H9 (cell line): ENCODE measurements around the gene TMEM132C. TPM values are rescaled to one million over a fixed set of nuclear protein-coding genes. Genes with fewer than 3 reads are reported as not detected.

ENCODE experiments used
- DNase-seq: peaks from one replicate; pipeline ENCODE4 v3.0.0-alpha.2; 2017
- H2AFZ ChIP-seq: one replicate; pipeline ENCODE4 v1.6.1; 2013; ENCODE audit warnings: mild to moderate bottlenecking, low read length, control low read depth, moderate library complexity
- H2AK5ac ChIP-seq: 2 replicates; pipeline ENCODE4 v1.6.1; 2013; ENCODE audit warnings: low read length, control low read depth, mixed read lengths; ENCODE audit not compliant: insufficient read length
- H2BK120ac ChIP-seq: one replicate; pipeline ENCODE4 v1.6.1; 2013; ENCODE audit warnings: low read depth, mild to moderate bottlenecking, low read length, control low read depth, inconsistent platforms; ENCODE audit not compliant: poor library complexity, severe bottlenecking
- H2BK12ac ChIP-seq: 2 replicates; pipeline ENCODE4 v1.6.1; 2013; ENCODE audit warnings: low read length, control low read depth, mixed read lengths, low read depth; ENCODE audit not compliant: insufficient read length
- H2BK15ac ChIP-seq: 2 replicates; pipeline ENCODE4 v1.6.1; 2013; ENCODE audit warnings: low read depth, low read length, control low read depth
- H2BK20ac ChIP-seq: one replicate; pipeline ENCODE4 v1.6.1; 2013; ENCODE audit warnings: low read depth, mild to moderate bottlenecking, low read length, control low read depth, inconsistent platforms; ENCODE audit not compliant: poor library complexity, severe bottlenecking
- H2BK5ac ChIP-seq: 2 replicates; pipeline ENCODE4 v1.6.1; 2013; ENCODE audit warnings: low read length, control low read depth, mixed read lengths; ENCODE audit not compliant: insufficient read length
- H3K14ac ChIP-seq: 2 replicates; pipeline ENCODE4 v1.6.1; 2013; ENCODE audit warnings: low read length, control low read depth; ENCODE audit not compliant: insufficient read depth
- H3K18ac ChIP-seq: 2 replicates; pipeline ENCODE4 v1.6.1; 2013; ENCODE audit warnings: low read depth, mild to moderate bottlenecking, mixed read lengths, low read length, control low read depth; ENCODE audit not compliant: insufficient read length
- H3K23ac ChIP-seq: 2 replicates; pipeline ENCODE4 v1.6.1; 2013; ENCODE audit warnings: low read length, control low read depth, mixed read lengths, low read depth; ENCODE audit not compliant: insufficient read length
- H3K23me2 ChIP-seq: 2 replicates; pipeline ENCODE4 v1.6.1; 2013; ENCODE audit warnings: low read depth, mild to moderate bottlenecking, mixed read lengths, low read length, control low read depth; ENCODE audit not compliant: insufficient read length, poor library complexity, severe bottlenecking
- H3K27ac ChIP-seq: 2 replicates; pipeline ENCODE4 v1.5.1; 2013; ENCODE audit warnings: low read length, control low read depth, mixed read lengths, low read depth; ENCODE audit not compliant: insufficient read length
- H3K27me3 ChIP-seq: 2 replicates; pipeline ENCODE4 v1.6.1; 2013; ENCODE audit warnings: low read length, control low read depth, inconsistent platforms; ENCODE audit not compliant: insufficient read depth
- H3K4ac ChIP-seq: 2 replicates; pipeline ENCODE4 v1.6.1; 2013; ENCODE audit warnings: low read depth, mild to moderate bottlenecking, control low read depth, inconsistent platforms, low read length, moderate library complexity
- H3K4me1 ChIP-seq: 2 replicates; pipeline ENCODE4 v1.6.1; 2013; ENCODE audit warnings: low read length, control low read depth, inconsistent platforms; ENCODE audit not compliant: insufficient read depth
- H3K4me2 ChIP-seq: 2 replicates; pipeline ENCODE4 v1.6.1; 2013; ENCODE audit warnings: low read length, control low read depth, mixed read lengths; ENCODE audit not compliant: insufficient read length, insufficient read depth
- H3K56ac ChIP-seq: 2 replicates; pipeline ENCODE4 v1.6.1; 2013; ENCODE audit warnings: low read depth, mild to moderate bottlenecking, mixed read lengths, low read length, control low read depth; ENCODE audit not compliant: insufficient read length
- H3K79me1 ChIP-seq: 2 replicates; pipeline ENCODE4 v1.6.1; 2013; ENCODE audit warnings: low read depth, mild to moderate bottlenecking, moderate library complexity, low read length, control low read depth, inconsistent platforms; ENCODE audit not compliant: insufficient read depth, poor library complexity, severe bottlenecking
- H3K79me2 ChIP-seq: 2 replicates; pipeline ENCODE4 v1.6.1; 2013; ENCODE audit warnings: low read length, control low read depth, inconsistent platforms; ENCODE audit not compliant: insufficient read depth
- H3K9ac ChIP-seq: 2 replicates; pipeline ENCODE4 v1.6.1; 2013; ENCODE audit warnings: low read length, control low read depth, mixed read lengths; ENCODE audit not compliant: insufficient read length; ENCODE audit errors: extremely low read depth
- H3K9me3 ChIP-seq: one replicate; pipeline ENCODE4 v1.6.1; 2013; ENCODE audit warnings: low read depth, low read length, inconsistent platforms; ENCODE audit not compliant: control insufficient read depth
- H3T11ph ChIP-seq: one replicate; pipeline ENCODE4 v1.6.1; 2013; ENCODE audit warnings: mild to moderate bottlenecking, low read length, control low read depth, inconsistent platforms
- H4K20me1 ChIP-seq: one replicate; pipeline ENCODE4 v1.6.1; 2013; ENCODE audit not compliant: control insufficient read depth, insufficient read length, insufficient read depth
- H4K5ac ChIP-seq: 2 replicates; pipeline ENCODE4 v1.6.1; 2013; ENCODE audit warnings: low read depth, mild to moderate bottlenecking, mixed read lengths, low read length, control low read depth; ENCODE audit not compliant: insufficient read length
- H4K8ac ChIP-seq: replicated peaks from 2 replicates; pipeline ENCODE4 v1.6.1; 2013; ENCODE audit warnings: low read length, control low read depth, mixed read lengths, low read depth; ENCODE audit not compliant: insufficient read length
- H4K91ac ChIP-seq: 2 replicates; pipeline ENCODE4 v1.6.1; 2013; ENCODE audit warnings: low read depth, mild to moderate bottlenecking, moderate library complexity, mixed read lengths, low read length, control low read depth; ENCODE audit not compliant: insufficient read length
- H3K27ac Mint-ChIP-seq, 3 experiments: 2 replicates in 2 of 3; 3 replicates in 1 of 3; pipeline ENCODE4 v1.8.0; 2020 to 2021; ENCODE audit warnings: mixed read lengths in 3 of 3, mild to moderate bottlenecking in 1 of 3, moderate library complexity in 1 of 3
- H3K27me3 Mint-ChIP-seq: 2 replicates; pipeline ENCODE4 v1.8.0; 2021; ENCODE audit warnings: low read depth, mild to moderate bottlenecking, moderate library complexity, mixed read lengths
- H3K36me3 Mint-ChIP-seq, 3 experiments: 2 replicates in 2 of 3; 3 replicates in 1 of 3; pipeline ENCODE4 v1.8.0; 2020 to 2021; ENCODE audit warnings: low read depth in 3 of 3, mixed read lengths in 3 of 3; ENCODE audit not compliant: insufficient read depth in 1 of 3
- H3K4me1 Mint-ChIP-seq, 2 experiments: 2 replicates each; pipeline ENCODE4 v1.8.0; 2020; ENCODE audit warnings: mixed read lengths in 2 of 2
- H3K4me3 Mint-ChIP-seq, 2 experiments: 2 replicates in 1 of 2; 3 replicates in 1 of 2; pipeline ENCODE4 v1.8.0; 2020 to 2021; ENCODE audit warnings: mild to moderate bottlenecking in 2 of 2, mixed read lengths in 2 of 2, moderate library complexity in 1 of 2
- H3K9me3 Mint-ChIP-seq, 2 experiments: 2 replicates in 1 of 2; 3 replicates in 1 of 2; pipeline ENCODE4 v1.8.0; 2020; ENCODE audit warnings: mild to moderate bottlenecking in 2 of 2, mixed read lengths in 2 of 2, moderate library complexity in 1 of 2
- CTCF ChIP-seq: fragments of 200-600 bp; sonication (generic); conservative IDR thresholded peaks from 3 replicates; pipeline ENCODE4 v1.8.0; 2021; ENCODE audit warnings: antibody characterized with exemption, mild to moderate bottlenecking
- WGBS: extraction: QIAGEN DNeasy Blood & Tissue Kit; methylation state at CpG from one replicate; pipeline ENCODE4 v1.1.7; 2013; ENCODE audit warnings: missing lambda C conversion rate, low lambda C conversion rate, mixed read lengths; ENCODE audit not compliant: insufficient read length; ENCODE audit errors: extremely low coverage; 5-methylcytosine and 5-hydroxymethylcytosine counted together
- total RNA-seq: library from RNA; stranded (reverse); gene quantifications from 2 replicates; pipeline ENCODE4 v1.2.1, GENCODE V29; 2021

Gene TMEM132C
- total RNA-seq, 1 experiment from 2014 or later = 0.22 TPM

GRCh38 chr12:128754275-128754674, 487.3 kb downstream of the TMEM132C start:
- Mint-ChIP-seq H3K9me3 (peaks cover 6% of the 10 kb centered on the region in 2 experiments; a peak in 2 of 5 replicates), H3K4me3 (no peak overlapping the region), H3K36me3 (peaks cover 0 to 7% (median 0%) of the 10 kb centered on the region in 3 experiments; a peak in 3 of 7 replicates), H3K27me3 (peaks cover 15% of the 10 kb centered on the region), H3K4me1 (peaks cover 3 to 15% of the 10 kb centered on the region in 2 experiments), H3K27ac (no peak overlapping the region)
- H3K27ac ChIP-seq = no peak overlapping the region
- H3K9ac ChIP-seq = no peak overlapping the region
- H3K18ac ChIP-seq = no peak overlapping the region
- H3K14ac ChIP-seq = no peak overlapping the region
- H4K5ac ChIP-seq = no peak overlapping the region
- no peaks in the 10 kb centered on the region; the same call in none of the 2 replicates for H3K27me3 ChIP-seq
- H4K91ac ChIP-seq = no peak overlapping the region
- no peaks in the 10 kb centered on the region for H3K79me2 ChIP-seq
- H2BK12ac ChIP-seq = no peak overlapping the region
- H2BK15ac ChIP-seq = no peak overlapping the region; the same call in 1 of the 2 replicates
- H4K8ac ChIP-seq = no peak overlapping the region
- DNase-seq = no peak
- no peaks in the 10 kb centered on the region for H3K23me2 ChIP-seq
- H4K20me1 ChIP-seq = no peaks in the 10 kb centered on the region
- no peak overlapping the region for H3K4me2 ChIP-seq
- no peak overlapping the region for H3K56ac ChIP-seq
- no peaks in the 10 kb centered on the region for H3K79me1 ChIP-seq
- H2AFZ ChIP-seq = no peak overlapping the region
- no peak overlapping the region for H3K23ac ChIP-seq
- no peak overlapping the region for H2BK20ac ChIP-seq
- H2BK5ac ChIP-seq = no peak overlapping the region
- no peaks in the 10 kb centered on the region for H3K4me1 ChIP-seq
- H2AK5ac ChIP-seq = no peak overlapping the region
- H2BK120ac ChIP-seq = no peak overlapping the region
- no peak overlapping the region for H3K4ac ChIP-seq
- no peak for TF ChIP-seq CTCF
- H3K9me3 ChIP-seq = no peaks in the 10 kb centered on the region
- H3T11ph ChIP-seq = no peak overlapping the region
- no CpG with 5 or more reads among the region's 3 CpGs for WGBS
